ENCODE measurements around the gene ZFYVE28. TPM values are rescaled to one million over a fixed set of nuclear protein-coding genes. Genes with fewer than 3 reads are reported as not detected.

Gene ZFYVE28
- total RNA-seq, 5 donors from 2014 or later (not counting 1 experiment from before 2014, with no cell fraction given) = 33.4 to 56.2 (median 45.4) TPM

GRCh38 chr4:2441393-2442174, 23.1 kb upstream of the ZFYVE28 start:
- DNase-seq = peak; percentile 40 to 81 (median 64)
- Mint-ChIP-seq H3K4me1 (peaks cover 0 to 7% (median 3%) of the 10 kb centered on the region in 3 donors), H3K9me3 (no peaks in the 10 kb centered on the region), H3K27me3 (no peaks in the 10 kb centered on the region), H3K4me3 (no peak overlapping the region), H3K27ac (no peak overlapping the region), H3K36me3 (no peaks in the 10 kb centered on the region)
- H3K4me3 ChIP-seq (ENCODE audit: control insufficient read depth in 1 of 2, extremely low read depth in 1 of 2, low read length in 1 of 2) = no peak overlapping the region
- ATAC-seq (replicated peaks in 1 of 4) = peak; percentile 85 to 98 (median 88)
- CTCF ChIA-PET = interaction anchor here (0.6 to 1.2 kb wide), 6 partner anchors 44 to 1285 kb away, joined by 3 to 11 read pairs (median 4); no protein-coding TSS in a partner anchor
- no peaks in the 10 kb centered on the region for H3K27me3 ChIP-seq (replicated peaks in 1 of 2; ENCODE audit: control insufficient read depth in 2 of 2, extremely low read depth in 1 of 2, insufficient read depth in 2 of 2, low read length in 1 of 2)
- 66% methylated on average over 8 of the region's 14 CpGs for WGBS (ENCODE audit: insufficient coverage)
- H3K4me1 ChIP-seq (ENCODE audit: control insufficient read depth in 1 of 2, extremely low read depth in 1 of 2, insufficient read depth in 2 of 2, low read length in 2 of 2) = peaks cover 0 to 9% of the 10 kb centered on the region in 2 experiments
- no peaks in the 10 kb centered on the region for H3K36me3 ChIP-seq (ENCODE audit: control insufficient read depth in 2 of 2, extremely low read depth in 1 of 2, insufficient read depth in 1 of 2, low read length in 1 of 2)
- POLR2A ChIA-PET = no interaction called here
- H3K27ac ChIP-seq (ENCODE audit: low read length) = no peak overlapping the region
- no peaks in the 10 kb centered on the region for H3K9me3 ChIP-seq

DNA sequence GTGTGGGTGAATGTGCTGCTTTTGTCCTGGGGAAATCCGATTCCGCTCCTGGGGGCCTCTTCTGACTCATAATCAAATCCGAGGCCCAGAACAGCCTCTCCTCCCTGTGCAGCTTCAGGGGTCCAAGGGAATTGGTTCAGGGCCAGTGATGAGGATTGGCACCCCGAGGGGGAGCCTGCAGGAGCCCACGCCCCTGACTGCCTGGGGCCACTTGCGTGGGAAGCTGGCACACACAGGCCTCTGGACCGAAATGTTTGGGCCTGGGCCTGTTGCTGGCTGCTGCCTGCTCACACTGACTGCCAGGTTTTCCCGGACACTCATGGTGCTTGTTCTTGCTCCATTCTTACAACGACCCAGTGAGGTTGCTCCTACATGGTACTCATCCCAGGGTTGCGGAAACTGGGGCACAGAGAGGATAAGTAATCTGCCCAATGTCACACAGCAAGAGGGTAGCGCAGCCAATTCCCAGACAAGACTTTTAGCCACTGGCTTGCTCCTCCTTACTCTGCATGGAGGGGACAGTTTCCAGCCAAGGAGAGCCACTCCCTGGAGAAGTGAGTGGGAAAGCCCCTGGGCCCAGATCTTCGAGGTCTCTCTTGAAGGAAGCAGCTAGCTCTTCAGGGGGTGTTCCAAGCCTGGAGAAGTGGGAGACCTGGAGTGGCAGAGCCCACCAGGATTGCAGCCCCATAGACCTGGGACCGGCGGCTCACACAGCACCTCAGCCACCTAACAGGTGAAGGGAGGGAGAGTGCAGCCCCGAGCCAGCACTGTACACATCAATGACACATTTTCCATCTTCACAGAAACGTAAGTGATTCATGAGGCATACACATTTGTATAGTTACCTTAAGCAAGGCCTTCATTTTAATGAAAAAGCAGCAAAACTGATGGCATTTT, 20.6 kb upstream of the ZFYVE28 start:
- no peak overlapping the region for H3K4me3 ChIP-seq (ENCODE audit: control insufficient read depth in 1 of 2, extremely low read depth in 1 of 2, low read length in 1 of 2)
- Mint-ChIP-seq H3K9me3 (no peaks in the 10 kb centered on the region), H3K4me1 (peaks cover 0 to 7% (median 3%) of the 10 kb centered on the region in 3 donors), H3K27me3 (no peaks in the 10 kb centered on the region), H3K4me3 (no peak overlapping the region), H3K27ac (no peak overlapping the region), H3K36me3 (no peaks in the 10 kb centered on the region)
- POLR2A ChIA-PET = no interaction called here
- peaks cover 0 to 9% of the 10 kb centered on the region in 2 experiments for H3K4me1 ChIP-seq (ENCODE audit: control insufficient read depth in 1 of 2, extremely low read depth in 1 of 2, insufficient read depth in 2 of 2, low read length in 2 of 2)
- no peak overlapping the region for H3K27ac ChIP-seq (ENCODE audit: low read length)
- no peak for DNase-seq
- H3K9me3 ChIP-seq = no peaks in the 10 kb centered on the region
- no peaks in the 10 kb centered on the region for H3K36me3 ChIP-seq (ENCODE audit: control insufficient read depth in 2 of 2, extremely low read depth in 1 of 2, insufficient read depth in 1 of 2, low read length in 1 of 2)
- peaks cover 0 to 2% of the 10 kb centered on the region in 2 experiments for H3K27me3 ChIP-seq (replicated peaks in 1 of 2; ENCODE audit: control insufficient read depth in 2 of 2, extremely low read depth in 1 of 2, insufficient read depth in 2 of 2, low read length in 1 of 2)
- 85% methylated on average over 12 of the region's 16 CpGs for WGBS (ENCODE audit: insufficient coverage)
- CTCF ChIA-PET = no interaction called here
- ATAC-seq (replicated peaks in 1 of 4) = no peak

GRCh38 chr4:2437475-2438215, 19.2 kb upstream of the ZFYVE28 start:
- ChIA-PET CTCF (interaction anchor here in 1 of 2 donors (0.5 kb wide), 1 partner anchor 19 kb away, joined by 3 read pairs; the partner anchor contains the start of gene CFAP99), POLR2A (interaction anchor here in 1 of 2 donors (0.7 kb wide), 1 partner anchor 249 kb away, joined by 3 read pairs; no protein-coding TSS in a partner anchor)
- no peak overlapping the region for H3K4me3 ChIP-seq (ENCODE audit: control insufficient read depth in 1 of 2, extremely low read depth in 1 of 2, low read length in 1 of 2)
- no peaks in the 10 kb centered on the region for H3K27me3 Mint-ChIP-seq
- H3K27me3 ChIP-seq (replicated peaks in 1 of 2; ENCODE audit: control insufficient read depth in 2 of 2, extremely low read depth in 1 of 2, insufficient read depth in 2 of 2, low read length in 1 of 2) = peaks cover 0 to 2% of the 10 kb centered on the region in 2 experiments
- no peaks in the 10 kb centered on the region for H3K36me3 ChIP-seq (ENCODE audit: control insufficient read depth in 2 of 2, extremely low read depth in 1 of 2, insufficient read depth in 1 of 2, low read length in 1 of 2)
- H3K36me3 Mint-ChIP-seq = no peaks in the 10 kb centered on the region
- no peak for ATAC-seq (replicated peaks in 1 of 4)
- WGBS (ENCODE audit: insufficient coverage) = 90% methylated on average over 16 of the region's 25 CpGs
- H3K27ac Mint-ChIP-seq = no peak overlapping the region
- no peaks in the 10 kb centered on the region for H3K9me3 Mint-ChIP-seq
- H3K4me1 ChIP-seq (ENCODE audit: control insufficient read depth in 1 of 2, extremely low read depth in 1 of 2, insufficient read depth in 2 of 2, low read length in 2 of 2) = peaks cover 0 to 9% of the 10 kb centered on the region in 2 experiments
- H3K4me1 Mint-ChIP-seq = peaks cover 0 to 7% (median 3%) of the 10 kb centered on the region in 3 donors
- H3K4me3 Mint-ChIP-seq = no peak overlapping the region
- H3K27ac ChIP-seq (ENCODE audit: low read length) = no peak overlapping the region
- no peaks in the 10 kb centered on the region for H3K9me3 ChIP-seq
- DNase-seq = no peak

- Histone ChIP-seq H3K36me3 (ENCODE audit: control insufficient read depth in 2 of 2, extremely low read depth in 1 of 2, insufficient read depth in 1 of 2, low read length in 1 of 2) (no peaks in the 10 kb centered on the region), H3K27me3 (replicated peaks in 1 of 2; ENCODE audit: control insufficient read depth in 2 of 2, extremely low read depth in 1 of 2, insufficient read depth in 2 of 2, low read length in 1 of 2) (peaks cover 0 to 2% of the 10 kb centered on the region in 2 experiments), H3K9me3 (no peaks in the 10 kb centered on the region), H3K4me3 (ENCODE audit: control insufficient read depth in 1 of 2, extremely low read depth in 1 of 2, low read length in 1 of 2) (no peak overlapping the region), H3K27ac (ENCODE audit: low read length) (no peak overlapping the region), H3K4me1 (ENCODE audit: control insufficient read depth in 1 of 2, extremely low read depth in 1 of 2, insufficient read depth in 2 of 2, low read length in 2 of 2) (peaks cover 0 to 7% of the 10 kb centered on the region in 2 experiments)
- ATAC-seq (replicated peaks in 1 of 4) (no peak), DNase-seq (no peak)
- H3K27ac Mint-ChIP-seq = no peak overlapping the region
- no peak overlapping the region for H3K4me3 Mint-ChIP-seq
- ChIA-PET POLR2A (no interaction called here), CTCF (interaction anchor here in 1 of 2 donors (0.7 kb wide), 1 partner anchor 51 kb away, joined by 9 read pairs; no protein-coding TSS in a partner anchor)
- H3K27me3 Mint-ChIP-seq = no peaks in the 10 kb centered on the region
- peaks cover 0 to 7% (median 3%) of the 10 kb centered on the region in 3 donors for H3K4me1 Mint-ChIP-seq
- 89% methylated on average over 24 of the region's 30 CpGs for WGBS (ENCODE audit: insufficient coverage)
- H3K9me3 Mint-ChIP-seq = no peaks in the 10 kb centered on the region
- H3K36me3 Mint-ChIP-seq = no peaks in the 10 kb centered on the region
These were observed 18.5 kb upstream of the ZFYVE28 start for GRCh38 chr4:2436761-2437474.

- Mint-ChIP-seq H3K27me3 (no peaks in the 10 kb centered on the region), H3K27ac (no peak overlapping the region), H3K4me3 (no peak overlapping the region), H3K9me3 (no peaks in the 10 kb centered on the region), H3K4me1 (peaks cover 0 to under 1% (median 0%) of the 10 kb centered on the region in 3 donors), H3K36me3 (no peaks in the 10 kb centered on the region)
- peak in 1 of 35 experiments; percentile 14 for DNase-seq
- Histone ChIP-seq H3K27me3 (replicated peaks in 1 of 2; ENCODE audit: control insufficient read depth in 2 of 2, extremely low read depth in 1 of 2, insufficient read depth in 2 of 2, low read length in 1 of 2) (peaks cover 0 to 2% of the 10 kb centered on the region in 2 experiments), H3K4me3 (ENCODE audit: control insufficient read depth in 1 of 2, extremely low read depth in 1 of 2, low read length in 1 of 2) (no peak overlapping the region), H3K4me1 (ENCODE audit: control insufficient read depth in 1 of 2, extremely low read depth in 1 of 2, insufficient read depth in 2 of 2, low read length in 2 of 2) (peaks cover 0 to 1% of the 10 kb centered on the region in 2 experiments), H3K36me3 (ENCODE audit: control insufficient read depth in 2 of 2, extremely low read depth in 1 of 2, insufficient read depth in 1 of 2, low read length in 1 of 2) (no peaks in the 10 kb centered on the region), H3K9me3 (no peaks in the 10 kb centered on the region), H3K27ac (ENCODE audit: low read length) (no peak overlapping the region)
- POLR2A ChIA-PET = no interaction called here
- 73% methylated on average over 7 of the region's 10 CpGs for WGBS (ENCODE audit: insufficient coverage)
- no peak for ATAC-seq (replicated peaks in 1 of 4)
- CTCF ChIA-PET = interaction anchor here in 1 of 2 donors (0.5 kb wide), 1 partner anchor 169 kb away, joined by 3 read pairs; no protein-coding TSS in a partner anchor
These were observed 17.9 kb upstream of the ZFYVE28 start for GRCh38 chr4:2436301-2436700.
